Activated naive CD8-positive, alpha-beta T cell treated with anti-CD3 and anti-CD28 coated beads, Interleukin-2, amount 10 ng/mL, durations not matched to agents 7 days and 5 days (primary cell): ENCODE measurements around the gene CEP152. TPM values are rescaled to one million over a fixed set of nuclear protein-coding genes. Genes with fewer than 3 reads are reported as not detected.

Source experiments
- ATAC-seq: fragments of 150-1000 bp; cut with Tn5 transposase; one replicate; pipeline ENCODE4 v1.10.0; 2021; ENCODE audit warnings: low read depth, moderate library complexity
- POLR2A ChIA-PET: fragments of 350-600 bp; sonication (Branson Sonifier 250); formaldehyde crosslinking; loops from one replicate; lab custom pipeline; 2021; ENCODE audit warnings: antibody characterized with exemption; lab: Charles Lee
- DNase-seq: peaks from one replicate; pipeline ENCODE4 v3.0.0; 2021
- H3K27ac Mint-ChIP-seq: one replicate; pipeline ENCODE4 v1.8.0; 2022; ENCODE audit warnings: mild to moderate bottlenecking, mixed read lengths
- H3K27me3 Mint-ChIP-seq: one replicate; pipeline ENCODE4 v1.8.0; 2022; ENCODE audit warnings: mild to moderate bottlenecking, moderate library complexity, mixed read lengths
- H3K36me3 Mint-ChIP-seq: one replicate; pipeline ENCODE4 v1.8.0; 2021; ENCODE audit warnings: mild to moderate bottlenecking, mixed read lengths
- H3K4me1 Mint-ChIP-seq: one replicate; pipeline ENCODE4 v1.8.0; 2021; ENCODE audit warnings: mixed read lengths
- H3K4me3 Mint-ChIP-seq: one replicate; pipeline ENCODE4 v1.8.0; 2022; ENCODE audit warnings: mild to moderate bottlenecking, moderate library complexity, mixed read lengths
- H3K9me3 Mint-ChIP-seq: one replicate; pipeline ENCODE4 v1.8.0; 2021; ENCODE audit warnings: mixed read lengths
- total RNA-seq, 2 experiments: library from RNA; stranded (reverse); gene quantifications; one replicate each; pipeline ENCODE4 v1.2.3, GENCODE V29; 2021

The CEP152 gene
- total RNA-seq, 2 experiments from 2014 or later = 31.1 to 39.2 TPM

DNA sequence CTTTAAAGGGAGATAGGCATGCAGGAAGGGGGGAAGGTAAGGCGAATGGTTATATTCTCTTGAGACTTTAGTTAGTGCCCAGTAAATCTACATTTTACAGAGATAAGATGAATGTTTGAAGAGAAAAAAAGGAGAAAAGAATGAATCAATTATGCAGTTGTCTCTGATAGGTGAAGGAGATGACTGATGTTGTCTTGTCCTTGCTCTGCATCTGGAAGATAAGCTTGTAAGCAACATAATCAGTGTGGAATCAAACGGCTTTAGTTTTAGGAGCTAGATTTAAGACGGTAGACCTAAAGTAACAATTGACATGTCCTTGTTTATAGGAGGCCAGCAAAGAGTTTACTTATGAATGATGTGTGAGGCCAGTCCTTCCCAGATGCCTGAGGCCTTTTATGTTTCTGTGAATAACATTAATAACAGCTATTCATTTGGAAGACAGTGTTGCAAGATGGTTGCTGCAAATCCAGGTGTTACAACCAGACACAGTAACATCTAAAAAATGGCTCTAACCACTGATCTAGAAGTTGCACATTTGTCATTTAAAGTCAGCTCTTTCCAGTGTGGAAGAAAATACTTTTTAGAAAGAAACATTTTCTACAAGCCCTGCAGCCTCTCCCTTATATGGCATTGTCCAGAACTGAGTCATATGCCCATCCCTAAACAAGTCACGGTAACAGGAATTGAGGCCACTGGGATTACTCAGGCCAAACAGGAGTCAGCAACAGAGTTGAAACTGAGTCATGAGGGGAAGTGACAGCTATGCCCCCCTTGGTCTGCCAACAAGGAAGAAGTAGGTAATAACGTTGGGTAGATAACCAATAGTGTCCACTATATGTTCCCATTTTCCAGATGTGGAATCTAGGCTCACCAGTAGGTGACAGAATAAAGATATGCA, 87.9 kb downstream of the CEP152 start:
- H3K27me3 Mint-ChIP-seq = no peaks in the 10 kb centered on the region
- no peaks in the 10 kb centered on the region for H3K4me1 Mint-ChIP-seq
- DNase-seq (no peak), ATAC-seq (no peak)
- no peak overlapping the region for H3K27ac Mint-ChIP-seq
- peaks cover 2% of the 10 kb centered on the region for H3K9me3 Mint-ChIP-seq
- POLR2A ChIA-PET = no interaction called here
- no peak overlapping the region for H3K4me3 Mint-ChIP-seq
- peaks cover 30% of the 10 kb centered on the region for H3K36me3 Mint-ChIP-seq

- POLR2A ChIA-PET = no interaction called here
- ATAC-seq = no peak
- H3K27me3 Mint-ChIP-seq = no peaks in the 10 kb centered on the region
- H3K4me1 Mint-ChIP-seq = no peaks in the 10 kb centered on the region
- H3K9me3 Mint-ChIP-seq = peaks cover 4% of the 10 kb centered on the region
- no peak overlapping the region for H3K4me3 Mint-ChIP-seq
- no peak for DNase-seq
- peaks cover 29% of the 10 kb centered on the region for H3K36me3 Mint-ChIP-seq
- no peak overlapping the region for H3K27ac Mint-ChIP-seq
These were observed 89.6 kb downstream of the CEP152 start for GRCh38 chr15:48721061-48721810.

DNA sequence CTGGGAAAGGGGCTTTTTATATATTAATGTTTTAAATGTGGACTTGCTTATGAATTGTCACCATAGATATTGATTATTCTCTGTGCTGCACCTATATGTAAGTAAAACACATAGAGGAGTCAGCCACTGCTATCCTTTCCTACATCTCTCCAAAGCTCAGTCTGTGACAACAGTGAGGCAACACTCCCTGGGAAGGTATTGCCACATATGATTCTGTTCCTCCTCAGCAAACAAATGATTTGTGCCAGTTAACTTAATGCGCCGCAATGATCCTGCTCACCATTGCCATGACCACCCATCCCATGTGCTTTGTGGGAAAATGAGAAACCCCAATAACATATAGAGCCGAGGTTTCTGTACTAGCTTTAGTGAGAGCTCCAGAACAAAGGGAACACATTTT, 90.2 kb downstream of the CEP152 start:
- no peaks in the 10 kb centered on the region for H3K27me3 Mint-ChIP-seq

DNA sequence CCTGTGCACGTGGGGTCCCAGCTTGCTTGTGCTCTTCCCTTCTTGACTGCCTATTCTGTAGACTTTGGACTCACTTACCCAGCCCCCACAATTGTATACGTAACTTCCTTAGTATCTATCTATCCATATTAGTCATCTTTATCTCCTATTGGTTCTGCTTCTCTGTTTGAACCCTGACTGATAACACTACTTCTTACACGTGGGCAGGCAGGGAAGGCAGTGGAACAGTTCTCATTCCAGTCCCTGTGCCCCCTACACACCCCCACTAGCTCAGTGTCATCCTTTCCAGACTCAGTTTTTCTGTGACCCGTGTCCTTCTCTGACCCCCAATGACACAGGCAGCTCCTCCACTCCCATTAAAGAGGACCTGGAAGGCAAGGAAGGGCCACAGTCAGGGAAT, 91.2 kb downstream of the CEP152 start:
- no peak for ATAC-seq
- H3K36me3 Mint-ChIP-seq = peaks cover 34% of the 10 kb centered on the region

More for the DNA sequence above, 90.2 kb downstream of the CEP152 start:
- H3K36me3 Mint-ChIP-seq = peaks cover 34% of the 10 kb centered on the region
- no peak overlapping the region for H3K27ac Mint-ChIP-seq
- no peak for DNase-seq
- POLR2A ChIA-PET = no interaction called here
- no peak overlapping the region for H3K4me3 Mint-ChIP-seq
- ATAC-seq = no peak
- H3K9me3 Mint-ChIP-seq = peaks cover 4% of the 10 kb centered on the region
- no peaks in the 10 kb centered on the region for H3K4me1 Mint-ChIP-seq

DNA sequence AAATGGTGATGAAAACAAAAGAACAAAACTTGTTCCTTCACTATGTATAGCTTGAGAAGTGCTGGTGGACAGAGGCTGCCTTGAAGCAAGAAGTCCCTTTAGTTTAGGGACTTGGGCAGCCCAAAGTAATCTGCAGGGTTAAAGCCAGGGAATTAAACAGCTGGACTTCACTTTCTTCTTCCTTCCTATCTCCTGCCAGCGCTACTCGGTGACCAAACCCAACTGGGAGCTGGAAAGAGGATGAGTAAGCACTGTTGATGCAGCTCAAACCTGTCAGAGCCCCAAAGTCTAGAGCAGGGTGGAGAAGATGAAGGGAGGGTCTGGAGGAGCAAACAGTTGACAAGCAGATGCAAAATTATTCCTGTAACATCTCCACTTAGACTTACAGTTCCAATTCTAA, 92.2 kb downstream of the CEP152 start:
- Mint-ChIP-seq H3K4me1 (no peaks in the 10 kb centered on the region), H3K27me3 (no peaks in the 10 kb centered on the region), H3K27ac (no peak overlapping the region), H3K36me3 (peaks cover 32% of the 10 kb centered on the region), H3K4me3 (no peak overlapping the region), H3K9me3 (peaks cover 2% of the 10 kb centered on the region)
- no peak for DNase-seq
- no peak for ATAC-seq
- POLR2A ChIA-PET = no interaction called here

More for the DNA sequence above, 91.2 kb downstream of the CEP152 start:
- Mint-ChIP-seq H3K4me3 (no peak overlapping the region), H3K4me1 (no peaks in the 10 kb centered on the region), H3K27ac (no peak overlapping the region), H3K9me3 (peaks cover 2% of the 10 kb centered on the region), H3K27me3 (no peaks in the 10 kb centered on the region)
- no peak for DNase-seq
- POLR2A ChIA-PET = no interaction called here

DNA sequence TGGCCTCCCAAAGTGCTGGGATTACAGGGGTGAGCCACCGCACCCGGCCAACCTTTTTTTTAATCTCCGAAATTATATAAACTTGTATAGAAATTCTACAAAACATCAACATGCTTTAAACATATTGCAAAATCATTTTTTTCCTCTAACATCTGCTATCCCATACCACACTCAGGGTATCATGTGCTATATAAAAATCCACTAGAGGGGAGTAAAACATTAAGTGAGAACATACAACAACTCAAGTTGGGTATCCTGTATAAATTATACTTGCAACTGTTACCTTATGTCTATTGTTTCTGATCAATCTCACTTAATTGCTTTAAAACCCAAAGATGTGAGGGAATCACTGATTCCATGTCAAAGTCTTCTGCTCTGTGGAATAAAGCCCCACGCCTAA, 93.4 kb downstream of the CEP152 start:
- H3K27ac Mint-ChIP-seq = no peak overlapping the region
- peaks cover 28% of the 10 kb centered on the region for H3K36me3 Mint-ChIP-seq
- H3K4me1 Mint-ChIP-seq = no peaks in the 10 kb centered on the region
- no peak overlapping the region for H3K4me3 Mint-ChIP-seq
- DNase-seq (no peak), ATAC-seq (no peak)
- H3K9me3 Mint-ChIP-seq = peaks cover 2% of the 10 kb centered on the region
- POLR2A ChIA-PET = no interaction called here
- H3K27me3 Mint-ChIP-seq = no peaks in the 10 kb centered on the region

DNA sequence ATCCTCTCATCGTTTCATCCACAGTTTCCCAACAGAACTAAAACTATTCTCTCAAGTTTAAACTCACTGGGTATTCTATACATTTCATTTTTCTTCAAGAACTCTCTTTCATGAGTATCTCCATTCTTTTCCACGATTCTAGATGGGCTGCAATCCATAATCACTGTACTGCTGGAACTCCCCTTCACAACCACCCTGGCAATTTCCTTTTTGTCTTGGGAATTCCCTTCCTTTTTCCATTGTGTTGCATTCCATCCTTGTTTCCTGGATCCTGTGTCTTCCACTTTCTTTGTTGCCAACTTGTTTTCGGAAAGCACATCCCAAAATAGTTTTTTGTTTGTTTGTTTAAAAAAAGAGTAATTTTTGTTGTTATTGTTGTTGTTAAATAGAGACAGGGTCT, 98.3 kb downstream of the CEP152 start:
- H3K36me3 Mint-ChIP-seq = peaks cover 23% of the 10 kb centered on the region
- H3K9me3 Mint-ChIP-seq = peaks cover 2% of the 10 kb centered on the region
- POLR2A ChIA-PET = no interaction called here
- DNase-seq (no peak), ATAC-seq (no peak)
- H3K4me1 Mint-ChIP-seq = no peaks in the 10 kb centered on the region
- no peak overlapping the region for H3K27ac Mint-ChIP-seq
- no peak overlapping the region for H3K4me3 Mint-ChIP-seq
- H3K27me3 Mint-ChIP-seq = peaks cover 16% of the 10 kb centered on the region

- POLR2A ChIA-PET = interaction anchor here (0.8 kb wide), 1 partner anchor 122 kb away, joined by 3 read pairs; no protein-coding TSS in a partner anchor
- Mint-ChIP-seq H3K27me3 (peaks cover 19% of the 10 kb centered on the region), H3K9me3 (no peaks in the 10 kb centered on the region), H3K27ac (no peak overlapping the region), H3K4me3 (no peak overlapping the region), H3K4me1 (no peaks in the 10 kb centered on the region), H3K36me3 (peaks cover 14% of the 10 kb centered on the region)
- DNase-seq = no peak
- ATAC-seq = no peak
These were observed 99.8 kb downstream of the CEP152 start for GRCh38 chr15:48710952-48711495.

DNA sequence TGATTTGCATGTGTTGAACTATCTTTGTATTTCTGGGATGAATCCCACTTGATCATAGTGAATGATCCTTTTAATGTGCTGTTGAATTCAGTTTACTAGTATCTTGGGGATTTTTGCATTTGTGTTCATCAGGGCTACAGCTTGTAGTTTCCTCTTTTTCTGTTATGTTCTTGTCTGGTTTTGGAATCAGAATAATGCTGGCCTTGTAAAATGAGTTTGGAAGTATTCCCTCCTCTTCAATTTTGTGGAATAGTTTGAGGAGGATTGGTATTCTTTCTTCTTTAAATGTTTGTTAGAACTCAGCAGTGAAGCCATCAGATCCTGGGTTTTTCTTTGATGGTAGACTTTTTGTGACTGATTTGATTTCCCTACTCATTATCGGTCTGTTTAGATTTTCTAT, 102.2 kb downstream of the CEP152 start:
- peaks cover 2% of the 10 kb centered on the region for H3K9me3 Mint-ChIP-seq
- ATAC-seq (no peak), DNase-seq (no peak)
- peaks cover 19% of the 10 kb centered on the region for H3K27me3 Mint-ChIP-seq
- H3K4me1 Mint-ChIP-seq = no peaks in the 10 kb centered on the region
- POLR2A ChIA-PET = no interaction called here
- peaks cover 5% of the 10 kb centered on the region for H3K36me3 Mint-ChIP-seq
- H3K4me3 Mint-ChIP-seq = no peak overlapping the region
- no peak overlapping the region for H3K27ac Mint-ChIP-seq

DNA sequence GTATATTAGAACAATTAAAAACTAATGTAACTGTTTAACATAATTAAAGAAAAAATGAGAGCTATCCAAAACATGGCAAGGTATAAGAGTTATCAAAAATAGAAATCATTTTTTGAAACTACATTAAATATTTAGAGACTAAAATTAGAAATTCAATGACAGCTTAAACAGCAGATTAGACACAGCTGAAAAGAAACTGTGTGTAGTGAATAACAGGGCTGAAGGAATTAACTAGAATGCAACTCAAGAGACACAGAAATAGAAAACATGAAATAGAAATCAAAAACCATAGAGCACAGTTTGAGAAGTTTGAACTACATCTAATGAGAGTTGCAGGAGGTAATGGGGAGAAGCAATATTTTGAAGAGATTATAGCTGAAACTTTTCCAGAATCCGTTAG, 105.5 kb downstream of the CEP152 start:
- POLR2A ChIA-PET = no interaction called here
- DNase-seq (no peak), ATAC-seq (no peak)
- peaks cover 19% of the 10 kb centered on the region for H3K27me3 Mint-ChIP-seq
- H3K36me3 Mint-ChIP-seq = peaks cover 1% of the 10 kb centered on the region
- H3K9me3 Mint-ChIP-seq = peaks cover 2% of the 10 kb centered on the region
- H3K4me3 Mint-ChIP-seq = no peak overlapping the region
- H3K27ac Mint-ChIP-seq = no peak overlapping the region
- H3K4me1 Mint-ChIP-seq = no peaks in the 10 kb centered on the region

- POLR2A ChIA-PET = no interaction called here
- peaks cover 7% of the 10 kb centered on the region for H3K27me3 Mint-ChIP-seq
- DNase-seq (no peak), ATAC-seq (no peak)
- peaks cover 2% of the 10 kb centered on the region for H3K9me3 Mint-ChIP-seq
- H3K4me3 Mint-ChIP-seq = no peak overlapping the region
- no peaks in the 10 kb centered on the region for H3K36me3 Mint-ChIP-seq
- no peak overlapping the region for H3K27ac Mint-ChIP-seq
- no peaks in the 10 kb centered on the region for H3K4me1 Mint-ChIP-seq
These were observed 107.3 kb downstream of the CEP152 start for GRCh38 chr15:48703544-48703943.

DNA sequence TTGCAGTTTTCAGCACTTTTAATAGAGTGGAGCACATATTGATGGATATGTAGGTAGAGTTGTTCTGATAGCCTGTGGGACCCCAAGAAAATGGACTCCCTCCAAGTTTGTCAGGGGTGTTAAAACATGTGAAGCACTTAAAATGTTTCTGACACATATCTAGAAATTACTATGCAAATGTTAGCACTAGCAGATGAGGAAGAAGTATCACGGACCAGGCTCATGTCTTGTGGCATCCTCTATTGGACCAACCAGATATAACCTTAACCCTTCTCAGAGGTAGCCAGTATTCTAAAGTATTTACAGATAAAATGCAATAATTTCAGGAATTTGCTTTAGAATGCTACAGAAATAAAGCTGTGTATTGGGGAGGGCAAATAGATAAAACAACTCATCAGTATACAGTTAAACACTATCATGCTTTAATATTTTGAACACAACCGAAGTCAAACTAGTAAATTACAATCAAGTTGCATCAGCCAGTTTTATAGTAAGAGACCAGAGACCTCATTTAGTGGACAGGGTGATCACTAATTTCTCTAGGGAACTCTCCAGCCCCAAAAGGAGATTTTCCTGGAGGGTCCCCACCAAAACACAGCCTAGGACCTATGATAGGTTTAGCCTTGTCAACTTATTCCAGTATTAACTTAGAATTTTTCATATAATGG, 108.2 kb downstream of the CEP152 start:
- peaks cover 2% of the 10 kb centered on the region for H3K9me3 Mint-ChIP-seq
- peaks cover 3% of the 10 kb centered on the region for H3K27me3 Mint-ChIP-seq
- no peaks in the 10 kb centered on the region for H3K4me1 Mint-ChIP-seq
- ATAC-seq (no peak), DNase-seq (no peak)
- H3K27ac Mint-ChIP-seq = no peak overlapping the region
- POLR2A ChIA-PET = no interaction called here
- H3K4me3 Mint-ChIP-seq = no peak overlapping the region
- no peaks in the 10 kb centered on the region for H3K36me3 Mint-ChIP-seq

DNA sequence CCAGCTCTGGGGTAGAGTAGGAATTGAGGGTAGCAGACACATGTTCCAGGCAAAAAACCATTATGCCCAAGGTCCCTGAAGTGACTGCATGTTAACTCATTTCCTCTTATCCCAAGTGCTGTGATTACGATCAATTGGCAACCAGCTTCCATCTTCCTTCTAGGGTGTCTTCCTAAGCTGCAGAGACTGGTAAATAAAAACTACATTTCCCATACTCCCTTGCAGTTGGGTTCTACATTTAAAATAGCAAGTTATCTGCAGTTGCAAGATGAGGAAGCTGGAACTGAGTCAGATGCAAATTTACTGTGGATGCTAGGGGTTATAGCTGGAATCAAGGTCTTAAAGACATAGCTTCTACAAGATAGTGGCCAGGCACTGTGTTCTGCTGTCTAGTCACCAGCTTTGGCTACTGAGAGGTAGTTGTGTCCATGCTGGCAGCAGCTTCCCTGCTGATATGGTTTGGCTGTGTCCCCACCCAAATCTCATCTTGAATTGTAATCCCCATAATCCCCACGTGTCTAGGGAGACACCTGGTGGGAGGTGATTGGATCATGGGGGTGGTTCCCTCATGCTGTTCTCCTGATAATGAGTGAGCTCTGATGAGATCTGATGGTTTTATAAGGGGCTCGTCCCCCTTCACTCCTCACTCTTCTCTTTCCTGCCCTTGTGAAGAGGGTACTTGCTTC, 114.1 kb downstream of the CEP152 start:
- Mint-ChIP-seq H3K27me3 (no peaks in the 10 kb centered on the region), H3K36me3 (peaks cover 4% of the 10 kb centered on the region), H3K9me3 (no peaks in the 10 kb centered on the region), H3K4me3 (no peak overlapping the region), H3K4me1 (peaks cover 6% of the 10 kb centered on the region), H3K27ac (no peak overlapping the region)
- POLR2A ChIA-PET = no interaction called here
- ATAC-seq (no peak), DNase-seq (no peak)
